Keratinocyte (primary cell): ENCODE measurements around the gene MRPS15. TPM values are rescaled to one million over a fixed set of nuclear protein-coding genes. Genes with fewer than 3 reads are reported as not detected.

Source experiments
- DNase-seq: peaks from one replicate; pipeline ENCODE4 v3.0.0-alpha.2; 2011; ENCODE audit warnings: low read depth, missing footprints, low spot score
- FAIRE-seq: peaks from 2 replicates; lab custom pipeline; 2011; peaks lifted over from hg19 to GRCh38; lab: Jason Lieb, UNC
- H2AFZ ChIP-seq: 2 replicates; pipeline ENCODE4 v1.6.0; 2012; ENCODE audit warnings: low read length, control low read depth, inconsistent platforms; ENCODE audit not compliant: control insufficient read depth
- H3K27ac ChIP-seq: 2 replicates; pipeline ENCODE4 v1.5.1; 2011; ENCODE audit warnings: low read length; ENCODE audit not compliant: control insufficient read depth, insufficient read depth
- H3K27me3 ChIP-seq: 3 replicates; pipeline ENCODE4 v1.6.0; 2011; ENCODE audit warnings: low read length; ENCODE audit not compliant: control insufficient read depth, insufficient read depth; ENCODE audit errors: extremely low read depth
- H3K36me3 ChIP-seq, 2 experiments: 2 replicates in 1 of 2; 3 replicates in 1 of 2; pipeline ENCODE4 v1.5.1; 2011; ENCODE audit warnings: low read length in 2 of 2, mild to moderate bottlenecking in 1 of 2; ENCODE audit not compliant: control insufficient read depth in 2 of 2, insufficient read depth in 2 of 2; ENCODE audit errors: extremely low read depth in 1 of 2
- H3K4me1 ChIP-seq: 3 replicates; pipeline ENCODE4 v1.5.1; 2011; ENCODE audit warnings: low read length; ENCODE audit not compliant: control insufficient read depth, insufficient read depth; ENCODE audit errors: extremely low read depth
- H3K4me2 ChIP-seq: 3 replicates; pipeline ENCODE4 v1.6.0; 2011; ENCODE audit warnings: low read depth, low read length; ENCODE audit not compliant: control insufficient read depth, insufficient read depth; ENCODE audit errors: extremely low read depth
- H3K4me3 ChIP-seq, 3 experiments: fragments of 200-600 bp in 1 of 3; sonication (generic) in 1 of 3; 2 replicates in 2 of 3; 3 replicates in 1 of 3; pipeline ENCODE4 v1.5.1; 2011 to 2016; ENCODE audit warnings: low read length in 3 of 3, mild to moderate bottlenecking in 3 of 3, control low read depth in 2 of 3, inconsistent platforms in 1 of 3, low read depth in 1 of 3, mixed read lengths in 1 of 3, mixed run types in 1 of 3, moderate library complexity in 1 of 3; ENCODE audit not compliant: control insufficient read depth in 2 of 3, insufficient read depth in 2 of 3; ENCODE audit errors: extremely low read depth in 1 of 3
- H3K79me2 ChIP-seq: 2 replicates; pipeline ENCODE4 v1.6.0; 2012; ENCODE audit warnings: low read length; ENCODE audit not compliant: control insufficient read depth, insufficient read depth
- H3K9ac ChIP-seq: 3 replicates; pipeline ENCODE4 v1.6.0; 2011; ENCODE audit warnings: low read length; ENCODE audit not compliant: control insufficient read depth, insufficient read depth; ENCODE audit errors: extremely low read depth
- H3K9me1 ChIP-seq: 3 replicates; pipeline ENCODE4 v1.6.0; 2011; ENCODE audit warnings: low read length; ENCODE audit not compliant: control insufficient read depth, insufficient read depth; ENCODE audit errors: extremely low read depth
- H3K9me3 ChIP-seq: 2 replicates; pipeline ENCODE4 v1.5.1; 2012; ENCODE audit warnings: low read depth, low read length; ENCODE audit not compliant: control insufficient read depth
- H4K20me1 ChIP-seq: 3 replicates; pipeline ENCODE4 v1.6.0; 2011; ENCODE audit warnings: low read length; ENCODE audit not compliant: control insufficient read depth, insufficient read depth; ENCODE audit errors: extremely low read depth
- EZH2 ChIP-seq: IDR thresholded peaks from one replicate; pipeline ENCODE4 v1.6.1; 2012; ENCODE audit warnings: inconsistent platforms, mild to moderate bottlenecking, low read length, moderate library complexity
- dilution Hi-C: fragments of 300-500 bp; cut with MboI; formaldehyde crosslinking; loops from one replicate; pipeline ENCODE4 v1.7.0; 2020; ENCODE audit warnings: low sequenced_read_pairs; ENCODE audit not compliant: extremely low pct_ligation_motif_present
- polyA plus RNA-seq, 5 experiments: library from polyadenylated mRNA; depleted of rRNA in 3 of 5; stranded (reverse) in 3 of 5; stranded (forward) in 1 of 5; unstranded in 1 of 5; fragments of >200 nt; gene quantifications; 1 replicate in 1 of 5; 2 replicates in 3 of 5; 3 replicates in 1 of 5; pipeline versions ENCODE4 v1.2.1 to v1.2.3, GENCODE V29; 2011 to 2012; ENCODE audit warnings: missing spikeins in 2 of 5, low read depth in 1 of 5, low replicate concordance in 1 of 5
- TF ChIP-seq, protein P1 (sequence below), 3 experiments: IDR thresholded peaks in 1 of 3; conservative IDR thresholded peaks in 1 of 3; optimal IDR thresholded peaks in 1 of 3; 2 replicates in 2 of 3; 3 replicates in 1 of 3; pipeline versions ENCODE3 to v1.5.1; 2011; ENCODE audit warnings: low read length in 3 of 3, mild to moderate bottlenecking in 3 of 3, moderate library complexity in 2 of 3, control low read depth in 1 of 3, inconsistent platforms in 1 of 3; ENCODE audit not compliant: insufficient read depth in 2 of 3; ENCODE audit errors: extremely low read depth in 1 of 3

Gene MRPS15
- polyA plus RNA-seq, 1 donor (not counting 4 experiments of a cell fraction or from before 2014, with no cell fraction given), result 130 TPM

- Histone ChIP-seq H3K4me1 (peaks cover 11% of the 10 kb centered on the region), H3K9me1 (no peaks in the 10 kb centered on the region), H2AFZ (no peak overlapping the region), H3K27ac (no peak overlapping the region), H3K9me3 (no peaks in the 10 kb centered on the region), H3K4me3 (no peak overlapping the region), H3K27me3 (no peaks in the 10 kb centered on the region), H3K79me2 (no peaks in the 10 kb centered on the region), H3K4me2 (no peak overlapping the region), H4K20me1 (no peaks in the 10 kb centered on the region), H3K36me3 (no peaks in the 10 kb centered on the region), H3K9ac (no peak overlapping the region)
- DNase-seq, result no peak
- TF ChIP-seq EZH2, result no peak
- TF ChIP-seq, protein P1, sequence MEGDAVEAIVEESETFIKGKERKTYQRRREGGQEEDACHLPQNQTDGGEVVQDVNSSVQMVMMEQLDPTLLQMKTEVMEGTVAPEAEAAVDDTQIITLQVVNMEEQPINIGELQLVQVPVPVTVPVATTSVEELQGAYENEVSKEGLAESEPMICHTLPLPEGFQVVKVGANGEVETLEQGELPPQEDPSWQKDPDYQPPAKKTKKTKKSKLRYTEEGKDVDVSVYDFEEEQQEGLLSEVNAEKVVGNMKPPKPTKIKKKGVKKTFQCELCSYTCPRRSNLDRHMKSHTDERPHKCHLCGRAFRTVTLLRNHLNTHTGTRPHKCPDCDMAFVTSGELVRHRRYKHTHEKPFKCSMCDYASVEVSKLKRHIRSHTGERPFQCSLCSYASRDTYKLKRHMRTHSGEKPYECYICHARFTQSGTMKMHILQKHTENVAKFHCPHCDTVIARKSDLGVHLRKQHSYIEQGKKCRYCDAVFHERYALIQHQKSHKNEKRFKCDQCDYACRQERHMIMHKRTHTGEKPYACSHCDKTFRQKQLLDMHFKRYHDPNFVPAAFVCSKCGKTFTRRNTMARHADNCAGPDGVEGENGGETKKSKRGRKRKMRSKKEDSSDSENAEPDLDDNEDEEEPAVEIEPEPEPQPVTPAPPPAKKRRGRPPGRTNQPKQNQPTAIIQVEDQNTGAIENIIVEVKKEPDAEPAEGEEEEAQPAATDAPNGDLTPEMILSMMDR (optimal IDR thresholded peaks at IDR 0.05 in 1 of 3, IDR thresholded peaks at IDR 0.05 in 1 of 3, conservative IDR thresholded peaks at IDR 0.05 in 1 of 3; ENCODE audit: extremely low read depth in 1 of 3, insufficient read depth in 2 of 3, low read length in 3 of 3), result no peak
- dilution Hi-C loops, result no loop called here
- no peak for FAIRE-seq
These were observed 46.3 kb downstream of the MRPS15 start for GRCh38 chr1:36417931-36418330.

DNA sequence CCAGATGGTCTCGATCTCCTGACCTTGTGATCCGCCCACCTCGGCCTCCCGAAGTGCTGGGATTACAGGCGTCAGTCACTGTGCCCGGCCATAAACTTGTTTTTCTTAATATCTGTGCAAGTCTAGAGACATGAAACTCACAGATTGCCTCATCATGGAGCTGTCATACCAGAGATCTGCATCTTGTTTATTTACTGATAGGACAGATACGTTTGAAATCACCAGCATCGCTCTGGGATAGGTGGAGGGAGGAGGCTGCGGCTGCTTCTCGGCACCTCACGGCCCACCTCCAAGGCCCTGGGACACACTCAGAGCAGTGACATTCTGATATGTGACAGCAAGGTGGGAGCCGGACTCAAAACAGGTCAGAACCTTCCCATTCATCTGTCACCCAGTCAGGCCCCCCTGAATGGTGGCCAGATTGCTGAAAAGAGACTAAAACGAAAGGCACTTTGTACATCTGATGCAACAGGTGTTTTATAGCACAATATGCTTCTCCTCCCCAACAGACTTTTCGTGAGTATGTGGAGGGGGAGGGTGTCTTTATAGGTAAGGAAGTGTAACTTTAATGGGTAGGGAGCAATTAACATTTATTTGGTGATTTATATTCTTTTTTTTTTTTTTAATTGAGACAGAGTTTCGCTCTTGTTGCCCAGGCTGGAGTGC, 48.4 kb downstream of the MRPS15 start:
- DNase-seq (no peak), FAIRE-seq (no peak)
- H3K36me3 ChIP-seq, result no peaks in the 10 kb centered on the region
- H3K4me2 ChIP-seq, result no peak overlapping the region
- dilution Hi-C loops, result no loop called here
- H3K27ac ChIP-seq, result no peak overlapping the region
- H3K4me1 ChIP-seq, result peaks cover 5% of the 10 kb centered on the region
- H4K20me1 ChIP-seq, result no peaks in the 10 kb centered on the region
- H3K9ac ChIP-seq, result no peak overlapping the region
- H3K9me1 ChIP-seq, result no peaks in the 10 kb centered on the region
- TF ChIP-seq EZH2, result no peak
- TF ChIP-seq, protein P1 (optimal IDR thresholded peaks at IDR 0.05 in 1 of 3, IDR thresholded peaks at IDR 0.05 in 1 of 3, conservative IDR thresholded peaks at IDR 0.05 in 1 of 3; ENCODE audit: extremely low read depth in 1 of 3, insufficient read depth in 2 of 3, low read length in 3 of 3), result no peak
- no peaks in the 10 kb centered on the region for H3K79me2 ChIP-seq
- H3K4me3 ChIP-seq, result no peak overlapping the region
- no peak overlapping the region for H2AFZ ChIP-seq
- H3K27me3 ChIP-seq, result no peaks in the 10 kb centered on the region
- H3K9me3 ChIP-seq, result no peaks in the 10 kb centered on the region
